HL-60 (cell line): Measurements from ENCODE around the gene EHBP1L1.

Source experiments
- CTCF ChIP-seq: IDR thresholded peaks from one replicate; pipeline ENCODE4 v1.5.1; 2011; ENCODE audit warnings: low read length, control low read depth, inconsistent platforms; ENCODE audit not compliant: insufficient read depth
- GABPA ChIP-seq: IDR thresholded peaks from 2 replicates; pipeline ENCODE4 v1.6.1; 2012; ENCODE audit warnings: low read depth
- POLR2AphosphoS5 ChIP-seq: IDR thresholded peaks from 2 replicates; pipeline ENCODE4 v1.6.1; 2012; ENCODE audit warnings: low read depth
- TF ChIP-seq, protein P1 (sequence below): IDR thresholded peaks from 2 replicates; pipeline ENCODE4 v1.6.1; 2012; ENCODE audit warnings: low read depth; ENCODE audit not compliant: insufficient replicate concordance

- no peak for TF ChIP-seq CTCF
- TF ChIP-seq GABPA, result no peak
- no peak for TF ChIP-seq POLR2AphosphoS5
- TF ChIP-seq, protein P1, sequence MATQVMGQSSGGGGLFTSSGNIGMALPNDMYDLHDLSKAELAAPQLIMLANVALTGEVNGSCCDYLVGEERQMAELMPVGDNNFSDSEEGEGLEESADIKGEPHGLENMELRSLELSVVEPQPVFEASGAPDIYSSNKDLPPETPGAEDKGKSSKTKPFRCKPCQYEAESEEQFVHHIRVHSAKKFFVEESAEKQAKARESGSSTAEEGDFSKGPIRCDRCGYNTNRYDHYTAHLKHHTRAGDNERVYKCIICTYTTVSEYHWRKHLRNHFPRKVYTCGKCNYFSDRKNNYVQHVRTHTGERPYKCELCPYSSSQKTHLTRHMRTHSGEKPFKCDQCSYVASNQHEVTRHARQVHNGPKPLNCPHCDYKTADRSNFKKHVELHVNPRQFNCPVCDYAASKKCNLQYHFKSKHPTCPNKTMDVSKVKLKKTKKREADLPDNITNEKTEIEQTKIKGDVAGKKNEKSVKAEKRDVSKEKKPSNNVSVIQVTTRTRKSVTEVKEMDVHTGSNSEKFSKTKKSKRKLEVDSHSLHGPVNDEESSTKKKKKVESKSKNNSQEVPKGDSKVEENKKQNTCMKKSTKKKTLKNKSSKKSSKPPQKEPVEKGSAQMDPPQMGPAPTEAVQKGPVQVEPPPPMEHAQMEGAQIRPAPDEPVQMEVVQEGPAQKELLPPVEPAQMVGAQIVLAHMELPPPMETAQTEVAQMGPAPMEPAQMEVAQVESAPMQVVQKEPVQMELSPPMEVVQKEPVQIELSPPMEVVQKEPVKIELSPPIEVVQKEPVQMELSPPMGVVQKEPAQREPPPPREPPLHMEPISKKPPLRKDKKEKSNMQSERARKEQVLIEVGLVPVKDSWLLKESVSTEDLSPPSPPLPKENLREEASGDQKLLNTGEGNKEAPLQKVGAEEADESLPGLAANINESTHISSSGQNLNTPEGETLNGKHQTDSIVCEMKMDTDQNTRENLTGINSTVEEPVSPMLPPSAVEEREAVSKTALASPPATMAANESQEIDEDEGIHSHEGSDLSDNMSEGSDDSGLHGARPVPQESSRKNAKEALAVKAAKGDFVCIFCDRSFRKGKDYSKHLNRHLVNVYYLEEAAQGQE, result no peak
These were observed 57.7 kb downstream of the EHBP1L1 start for GRCh38 chr11:65633390-65634108.
